Upper lobe of left lung (tissue), 6 donors: Measurements from ENCODE around the gene ANKRD1. TPM values are rescaled to one million over a fixed set of nuclear protein-coding genes. Genes with fewer than 3 reads are reported as not detected.
"Not testable (repeated sequence)": the region's sequence is repeated elsewhere in the genome, so short reads cannot be mapped to it uniquely, and the experiment has no call there.

ENCODE experiments used
- ATAC-seq, 2 donors: fragments of 200-7000 bp; cut with Tn5 transposase; one replicate each; pipeline ENCODE4 v1.9.1; 2022; ENCODE audit warnings: mild to moderate bottlenecking in 2 of 2, moderate library complexity in 2 of 2; ENCODE audit not compliant: low FRiP score in 2 of 2
- DNase-seq, 2 donors: peaks; one replicate each; pipeline ENCODE4 v3.0.0-alpha.2; 2019 to 2020
- H3K27ac ChIP-seq, 4 donors: fragments of 200-600 bp; sonication (generic); one replicate each; pipeline ENCODE4 v1.5.1; 2016 to 2019
- H3K27me3 ChIP-seq, 4 donors: fragments of 200-600 bp; sonication (generic); one replicate each; pipeline ENCODE4 v1.5.1; 2017 to 2019
- H3K36me3 ChIP-seq, 4 donors: fragments of 200-600 bp; sonication (generic); one replicate each; pipeline ENCODE4 v1.5.1; 2016 to 2019
- H3K4me1 ChIP-seq, 4 donors: fragments of 200-600 bp; sonication (generic); one replicate each; pipeline ENCODE4 v1.5.1; 2018 to 2019
- H3K4me3 ChIP-seq, 4 donors: fragments of 200-600 bp; sonication (generic); one replicate each; pipeline ENCODE4 v1.5.1; 2017 to 2019; ENCODE audit warnings: mild to moderate bottlenecking in 2 of 4, moderate library complexity in 1 of 4
- H3K9me3 ChIP-seq, 4 donors: fragments of 200-600 bp; sonication (generic); one replicate each; pipeline ENCODE4 v1.5.1; 2018 to 2019
- CTCF ChIP-seq, 6 experiments: fragments of 450-650 bp in 4 of 6; fragments of 200-600 bp in 2 of 6; sonication (generic) in 2 of 6; IDR thresholded peaks; one replicate each; pipeline ENCODE4 v1.5.1; 2016 to 2019; ENCODE audit warnings: antibody characterized with exemption in 6 of 6
- EP300 ChIP-seq, 4 donors: sonication (generic); formaldehyde crosslinking; IDR thresholded peaks; one replicate each; pipeline ENCODE4 v1.5.1; 2017; ENCODE audit warnings: antibody characterized with exemption in 4 of 4, control low read depth in 2 of 4
- POLR2A ChIP-seq, 4 donors: fragments of 450-650 bp; IDR thresholded peaks; one replicate each; pipeline ENCODE4 v1.5.1; 2016 to 2017; ENCODE audit warnings: antibody characterized with exemption in 4 of 4, mild to moderate bottlenecking in 2 of 4
- POLR2AphosphoS5 ChIP-seq, 2 donors: sonication (generic); formaldehyde crosslinking; IDR thresholded peaks; one replicate each; pipeline ENCODE4 v1.5.1; 2017; ENCODE audit warnings: antibody characterized with exemption in 2 of 2
- WGBS, 2 donors: methylation state at CpG; one replicate each; pipeline ENCODE4 v1.1.5; 2017 to 2018; 5-methylcytosine and 5-hydroxymethylcytosine counted together
- total RNA-seq, 6 donors: library from RNA; depleted of rRNA in 4 of 6; stranded (reverse); fragments of >200 nt in 4 of 6; gene quantifications; one replicate each; pipeline versions ENCODE4 v1.1.0 to v1.2.1, GENCODE V29; 2016 to 2021
- donor health status: DM: no; HTN: no; CAD: no; lungs with moderate emphysema.
- donor health status: DM: no; HTN: yes; CAD: no; lungs with severe emphysema.

ANKRD1 gene
- total RNA-seq, 6 donors from 2014 or later: 28.0 to 223 (median 46.6) TPM; not detected in 1

DNA sequence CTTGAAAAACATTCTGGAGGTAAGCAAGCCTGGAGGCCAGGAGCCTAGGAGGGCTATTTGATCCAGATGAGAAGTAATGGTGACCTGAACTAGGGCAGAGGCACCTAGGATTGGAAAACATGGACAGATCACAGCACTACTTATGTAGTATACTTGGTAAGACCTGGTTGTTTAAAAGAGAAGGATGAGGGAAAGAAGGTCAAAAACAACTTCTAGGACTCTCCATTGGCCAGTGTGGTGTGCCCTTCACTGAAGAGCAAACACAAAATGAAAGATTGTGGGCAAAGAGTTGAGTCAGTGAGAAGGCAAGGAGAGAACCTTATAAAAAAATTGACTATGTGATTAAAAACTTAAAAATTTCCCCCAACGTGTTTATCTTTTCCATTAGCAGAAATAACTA lies 14.3 kb downstream of the ANKRD1 start:
- no peak for TF ChIP-seq EP300 (IDR thresholded peaks at IDR 0.05)
- no peak for TF ChIP-seq POLR2A (IDR thresholded peaks at IDR 0.05)
- no peak for TF ChIP-seq CTCF (IDR thresholded peaks at IDR 0.05)
- no peak for TF ChIP-seq POLR2AphosphoS5 (IDR thresholded peaks at IDR 0.05)
- Histone ChIP-seq H3K27me3 (no peaks in the 10 kb centered on the region), H3K4me3 (no peak overlapping the region), H3K27ac (no peak overlapping the region), H3K9me3 (no peaks in the 10 kb centered on the region), H3K36me3 (peaks cover 0 to 24% (median 16%) of the 10 kb centered on the region in 4 donors), H3K4me1 (peaks cover 0 to 3% (median 1%) of the 10 kb centered on the region in 4 donors)
- WGBS, 2 donors: 64 to 67% methylated on average over 1 of the region's 1 CpG
- DNase-seq: no peak
- ATAC-seq: no peak

GRCh38 chr10:90905925-90906324 lies 15.0 kb downstream of the ANKRD1 start:
- H3K4me1 ChIP-seq: no peaks in the 10 kb centered on the region
- DNase-seq (no peak), ATAC-seq (no peak)
- WGBS, 2 donors: 77 to 87% methylated on average over 1 of the region's 1 CpG
- no peaks in the 10 kb centered on the region for H3K27me3 ChIP-seq
- TF ChIP-seq POLR2AphosphoS5 (IDR thresholded peaks at IDR 0.05): no peak
- no peak for TF ChIP-seq EP300 (IDR thresholded peaks at IDR 0.05)
- no peak for TF ChIP-seq POLR2A (IDR thresholded peaks at IDR 0.05)
- TF ChIP-seq CTCF (IDR thresholded peaks at IDR 0.05): no peak
- H3K27ac ChIP-seq: no peak overlapping the region
- no peaks in the 10 kb centered on the region for H3K9me3 ChIP-seq
- no peak overlapping the region for H3K4me3 ChIP-seq
- H3K36me3 ChIP-seq: peaks cover 0 to 30% (median 17%) of the 10 kb centered on the region in 4 donors

- H3K4me1 ChIP-seq, H3K27ac ChIP-seq, H3K9me3 ChIP-seq, ATAC-seq, DNase-seq, H3K27me3 ChIP-seq, H3K4me3 ChIP-seq: not testable (repeated sequence)
- WGBS, 2 donors: 79 to 90% methylated on average over 2 of the region's 2 CpGs
- H3K36me3 ChIP-seq: peaks cover 0 to 80% (median 16%) of the 10 kb centered on the region in 4 donors
Measured at GRCh38 chr10:90896916-90897315, 24.0 kb downstream of the ANKRD1 start.

DNA sequence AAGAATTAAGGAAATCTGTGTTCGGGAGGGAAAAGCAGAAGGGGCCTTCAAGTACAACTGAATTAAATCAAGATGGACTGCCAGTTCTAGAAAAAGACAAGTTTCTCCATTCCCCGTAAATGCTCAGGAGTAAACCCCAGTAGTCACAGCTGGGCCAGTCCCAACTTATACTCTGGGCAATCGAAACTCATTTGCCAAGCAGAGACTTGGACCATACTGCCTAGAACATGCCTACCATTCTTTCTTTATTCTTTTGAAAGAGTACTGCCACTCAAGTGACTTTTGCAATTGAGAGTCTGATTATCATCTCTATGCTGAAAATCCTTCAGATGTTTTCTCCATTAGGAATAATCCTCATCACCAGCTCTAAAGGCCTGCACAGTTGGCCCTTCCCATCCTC lies 27.7 kb downstream of the ANKRD1 start:
- no peaks in the 10 kb centered on the region for H3K9me3 ChIP-seq
- no peaks in the 10 kb centered on the region for H3K27me3 ChIP-seq
- H3K4me1 ChIP-seq: no peaks in the 10 kb centered on the region
- ATAC-seq: no peak
- DNase-seq: no peak
- peaks cover 0 to 89% (median 17%) of the 10 kb centered on the region in 4 donors for H3K36me3 ChIP-seq
- no peak for TF ChIP-seq CTCF (IDR thresholded peaks at IDR 0.05)
- TF ChIP-seq EP300 (IDR thresholded peaks at IDR 0.05): no peak
- no peak for TF ChIP-seq POLR2AphosphoS5 (IDR thresholded peaks at IDR 0.05)
- H3K4me3 ChIP-seq: no peak overlapping the region
- H3K27ac ChIP-seq: no peak overlapping the region
- 89 to 94% methylated on average over 3 of the region's 3 CpGs for WGBS, 2 donors

DNA sequence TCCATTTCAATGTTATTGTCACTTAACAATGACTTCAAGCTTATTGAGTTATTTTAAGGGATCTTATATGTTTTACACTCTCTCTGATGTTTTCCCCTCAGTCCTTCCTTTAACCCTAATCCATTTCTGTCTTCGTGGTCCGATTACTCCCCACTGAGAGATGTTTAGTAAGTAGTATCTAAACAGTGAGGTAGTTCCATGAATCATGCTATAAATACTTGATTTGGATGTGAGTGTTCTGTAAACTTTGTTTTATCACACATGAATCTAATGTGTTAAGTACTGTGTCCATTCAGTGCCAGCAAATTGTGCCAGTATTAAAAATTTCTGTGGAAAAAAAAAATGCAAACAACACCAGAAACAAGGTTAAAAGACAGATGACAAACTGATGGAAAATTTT lies 30.5 kb downstream of the ANKRD1 start:
- H3K36me3 ChIP-seq: peaks cover 0 to 90% (median 25%) of the 10 kb centered on the region in 4 donors
- no peak for ATAC-seq
- no peak for DNase-seq
- H3K4me1 ChIP-seq: no peaks in the 10 kb centered on the region
- H3K9me3 ChIP-seq: no peaks in the 10 kb centered on the region
- no peaks in the 10 kb centered on the region for H3K27me3 ChIP-seq
- TF ChIP-seq POLR2A (IDR thresholded peaks at IDR 0.05) (no peak), CTCF (IDR thresholded peaks at IDR 0.05) (no peak), EP300 (IDR thresholded peaks at IDR 0.05) (no peak), POLR2AphosphoS5 (IDR thresholded peaks at IDR 0.05) (no peak)
- H3K27ac ChIP-seq: no peak overlapping the region
- no peak overlapping the region for H3K4me3 ChIP-seq
- 70 to 79% methylated on average over 2 of the region's 2 CpGs for WGBS, 2 donors
